HepG2 (cell line): ENCODE data around the gene FAAP100. TPM values are rescaled to one million over a fixed set of nuclear protein-coding genes. Genes with fewer than 3 reads are reported as not detected.

Experiments
- ATAC-seq: fragments of 200-7000 bp; cut with Tn5 transposase; 3 replicates; pipeline ENCODE4 v1.9.1; 2020; ENCODE audit warnings: mild to moderate bottlenecking, moderate library complexity
- BruUV-seq: library from RNA; stranded (reverse); fragments of 400-500 nt; replicated peaks from 2 replicates; lab custom pipeline; 2021; lab: Mats Ljungman, UMichigan
- CTCF ChIA-PET: fragments of 300-600 bp; formaldehyde crosslinking; extraction: SDS; loops from one replicate; lab custom pipeline; 2021; ENCODE audit warnings: low total read pairs, inconsistent platforms, low intra/inter-chr PET ratio; lab: Yijun Ruan, JAX
- POLR2A ChIA-PET: fragments of 350-600 bp; sonication (Branson Sonifier 250); formaldehyde crosslinking; loops from one replicate; lab custom pipeline; 2020; ENCODE audit warnings: antibody characterized with exemption, inconsistent platforms; lab: Yijun Ruan, JAX
- DNase-seq: peaks from one replicate; pipeline ENCODE4 v3.0.0-alpha.2; 2015; ENCODE audit warnings: low spot score
- FAIRE-seq: peaks from 3 replicates; lab custom pipeline; 2011; peaks lifted over from hg19 to GRCh38; lab: Jason Lieb, UNC
- H2AFZ ChIP-seq: one replicate; pipeline ENCODE4 v1.6.1; 2011; ENCODE audit warnings: low read length, inconsistent platforms
- H3K27ac ChIP-seq: fragments of 300-600 bp; 3 replicates; pipeline ENCODE4 v1.8.0; 2011; ENCODE audit warnings: mixed run types, mild to moderate bottlenecking, mixed read lengths, low read length, inconsistent platforms; ENCODE audit not compliant: insufficient read depth; ENCODE audit errors: extremely low read length
- H3K27me3 ChIP-seq, 2 experiments: fragments of 200-600 bp in 1 of 2; 2 replicates in 1 of 2; 3 replicates in 1 of 2; pipeline versions ENCODE4 v1.6.0 to v1.8.0; 2011; ENCODE audit warnings: low read length in 2 of 2, mild to moderate bottlenecking in 2 of 2, moderate library complexity in 2 of 2, inconsistent platforms in 1 of 2; ENCODE audit not compliant: insufficient read depth in 2 of 2, control insufficient read depth in 1 of 2
- H3K36me3 ChIP-seq, 2 experiments: fragments of 200-600 bp in 1 of 2; replicated peaks in 1 of 2; 2 replicates in 1 of 2; 3 replicates in 1 of 2; pipeline versions ENCODE4 v1.5.1 to v1.8.0; 2011; ENCODE audit warnings: low read length in 2 of 2, inconsistent platforms in 1 of 2; ENCODE audit not compliant: insufficient read depth in 2 of 2, control insufficient read depth in 1 of 2
- H3K4me1 ChIP-seq: 2 replicates; pipeline ENCODE4 v1.5.1; 2012; ENCODE audit warnings: low read length, inconsistent platforms; ENCODE audit not compliant: insufficient read depth
- H3K4me2 ChIP-seq: 2 replicates; pipeline ENCODE4 v1.6.0; 2011; ENCODE audit warnings: low read depth, low read length, inconsistent platforms
- H3K4me3 ChIP-seq, 3 experiments: fragments of 200-600 bp in 1 of 3; sonication (generic), shearing (Covaris generic) in 1 of 3; replicated peaks in 1 of 3; 2 replicates each; pipeline ENCODE4 v1.5.1; 2011 to 2016; ENCODE audit warnings: low read length in 3 of 3, inconsistent platforms in 2 of 3, low read depth in 2 of 3, mild to moderate bottlenecking in 2 of 3, control low read depth in 1 of 3, mixed read lengths in 1 of 3; ENCODE audit not compliant: insufficient read depth in 1 of 3
- H3K79me2 ChIP-seq: one replicate; pipeline ENCODE4 v1.6.1; 2011; ENCODE audit warnings: low read length, inconsistent platforms; ENCODE audit not compliant: insufficient read depth
- H3K9ac ChIP-seq: 2 replicates; pipeline ENCODE4 v1.6.0; 2011; ENCODE audit warnings: mild to moderate bottlenecking, low read depth, low read length, inconsistent platforms; ENCODE audit not compliant: insufficient read depth
- H3K9me3 ChIP-seq: 2 replicates; pipeline ENCODE4 v1.5.1; 2012; ENCODE audit warnings: mild to moderate bottlenecking, low read length
- H4K20me1 ChIP-seq: 2 replicates; pipeline ENCODE4 v1.6.0; 2011; ENCODE audit warnings: inconsistent platforms, mild to moderate bottlenecking, low read length, moderate library complexity; ENCODE audit not compliant: insufficient read depth
- CEBPB ChIP-seq: IDR thresholded peaks from 2 replicates; pipeline ENCODE4 v1.6.1; 2011; ENCODE audit warnings: low read depth, low read length, improper control_type of control experiment, borderline replicate concordance
- MYC ChIP-seq: sonication (generic); formaldehyde crosslinking; IDR thresholded peaks from 2 replicates; pipeline ENCODE4 v1.9.0; 2021; ENCODE audit warnings: missing genetic modification reagents, borderline replicate concordance
- NFYB ChIP-seq: sonication (generic); formaldehyde crosslinking; IDR thresholded peaks from 2 replicates; pipeline ENCODE4 v1.4.0; 2020; ENCODE audit warnings: missing genetic modification reagents
- PHF20 ChIP-seq: sonication (generic); formaldehyde crosslinking; IDR thresholded peaks from 2 replicates; pipeline ENCODE4 v1.5.0; 2020; ENCODE audit warnings: mild to moderate bottlenecking, missing genetic modification reagents
- PRPF4 ChIP-seq: fragments of 200-400 bp; formaldehyde crosslinking; IDR thresholded peaks from 2 replicates; pipeline ENCODE4 v1.6.1; 2016; ENCODE audit warnings: low read length, low read depth; ENCODE audit not compliant: poor library complexity, severe bottlenecking
- THYN1 ChIP-seq: sonication (generic); formaldehyde crosslinking; IDR thresholded peaks from 2 replicates; pipeline ENCODE4 v1.8.1; 2023; ENCODE audit warnings: low read depth, mild to moderate bottlenecking, moderate library complexity, missing genetic modification reagents, borderline replicate concordance
- WGBS: methylation state at CpG from one replicate; pipeline ENCODE4 v1.1.6; 2017; ENCODE audit warnings: low lambda C conversion rate; 5-methylcytosine and 5-hydroxymethylcytosine counted together
- in situ Hi-C: cut with HindIII; loops from 2 replicates; pipeline ENCODE4 v1.10.0; 2017; ENCODE audit warnings: low pct_unique_long_range_greater_than_20kb; ENCODE audit not compliant: extremely low pct_ligation_motif_present
- intact Hi-C: fragments of 100-400 bp; cut with micrococcal nuclease; formaldehyde crosslinking; loops from one replicate; pipeline ENCODE4 v1.10.0; 2022; ENCODE audit not compliant: unreplicated experiment
- polyA plus RNA-seq, 8 experiments: library from polyadenylated mRNA; depleted of rRNA in 3 of 8; stranded (reverse) in 7 of 8; unstranded in 1 of 8; fragments of >200 nt; fragmentation: Illumina TruSeq in 4 of 8; extraction: Trizol in 4 of 8; gene quantifications; 2 replicates each; pipeline versions ENCODE4 v1.2.1 to v1.2.3, GENCODE V29; 2011 to 2016; ENCODE audit warnings: low read depth in 4 of 8, missing spikeins in 1 of 8, mixed read lengths in 1 of 8; ENCODE audit not compliant: insufficient read depth in 1 of 8
- total RNA-seq, 5 experiments: library from RNA; depleted of rRNA; stranded (reverse); fragments of >200 nt; fragmentation: Illumina TruSeq; extraction: Trizol; gene quantifications; 2 replicates each; pipeline ENCODE4 v1.2.3, GENCODE V29; 2016; ENCODE audit warnings: low read depth in 1 of 5
- TF ChIP-seq, protein P1 (sequence below): sonication (generic); formaldehyde crosslinking; IDR thresholded peaks from 2 replicates; pipeline ENCODE4 v1.4.0; 2020; ENCODE audit warnings: missing genetic modification reagents
- TF ChIP-seq, protein P2 (sequence below): sonication (generic); formaldehyde crosslinking; IDR thresholded peaks from 2 replicates; pipeline ENCODE4 v1.9.0; 2021; ENCODE audit warnings: missing genetic modification reagents, borderline replicate concordance
- TF ChIP-seq, protein P3 (sequence below): fragments of 450-650 bp; IDR thresholded peaks from 2 replicates; pipeline ENCODE4 v1.6.1; 2017

The FAAP100 gene
- total and polyA plus RNA-seq, 2 of the 13 experiments (the other 11 are each of a cell fraction or from before 2014, with no cell fraction given), result 7.6 to 20.8 TPM

DNA sequence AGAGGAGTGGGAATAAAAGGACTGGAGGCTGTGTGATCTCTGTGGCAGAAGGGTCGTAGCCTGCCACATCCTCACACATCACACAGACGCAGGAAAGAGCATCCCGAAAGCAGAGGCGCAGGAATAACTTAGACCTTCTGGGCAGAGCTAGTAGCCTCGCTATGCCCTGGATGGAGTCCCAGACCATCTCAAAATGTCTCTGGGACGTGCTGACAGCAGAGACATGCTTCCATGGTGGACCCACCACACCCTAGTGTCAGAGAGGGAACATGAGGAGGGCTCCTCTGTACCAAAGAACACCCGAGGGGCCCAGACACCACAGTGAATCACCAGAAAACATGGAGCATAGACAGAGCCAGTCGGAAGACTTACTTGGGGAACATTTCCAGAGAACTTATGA lies 29.6 kb upstream of the FAAP100 start:
- Histone ChIP-seq H2AFZ (no peak overlapping the region), H3K36me3 (peaks cover 33 to 61% of the 10 kb centered on the region in 2 experiments), H3K27ac (no peak overlapping the region), H3K9ac (no peak overlapping the region), H3K4me2 (no peak overlapping the region), H3K27me3 (no peaks in the 10 kb centered on the region), H3K79me2 (no peaks in the 10 kb centered on the region), H3K4me1 (peaks cover 36% of the 10 kb centered on the region), H3K4me3 (no peak overlapping the region), H3K9me3 (no peaks in the 10 kb centered on the region), H4K20me1 (peaks cover 5% of the 10 kb centered on the region; the same call in 1 of the 2 replicates)
- no TSS peak for BruUV-seq
- FAIRE-seq (no peak), ATAC-seq (no peak), DNase-seq (no peak)
- no peak for TF ChIP-seq THYN1 (CRISPR knock-in tag)
- TF ChIP-seq, protein P1, sequence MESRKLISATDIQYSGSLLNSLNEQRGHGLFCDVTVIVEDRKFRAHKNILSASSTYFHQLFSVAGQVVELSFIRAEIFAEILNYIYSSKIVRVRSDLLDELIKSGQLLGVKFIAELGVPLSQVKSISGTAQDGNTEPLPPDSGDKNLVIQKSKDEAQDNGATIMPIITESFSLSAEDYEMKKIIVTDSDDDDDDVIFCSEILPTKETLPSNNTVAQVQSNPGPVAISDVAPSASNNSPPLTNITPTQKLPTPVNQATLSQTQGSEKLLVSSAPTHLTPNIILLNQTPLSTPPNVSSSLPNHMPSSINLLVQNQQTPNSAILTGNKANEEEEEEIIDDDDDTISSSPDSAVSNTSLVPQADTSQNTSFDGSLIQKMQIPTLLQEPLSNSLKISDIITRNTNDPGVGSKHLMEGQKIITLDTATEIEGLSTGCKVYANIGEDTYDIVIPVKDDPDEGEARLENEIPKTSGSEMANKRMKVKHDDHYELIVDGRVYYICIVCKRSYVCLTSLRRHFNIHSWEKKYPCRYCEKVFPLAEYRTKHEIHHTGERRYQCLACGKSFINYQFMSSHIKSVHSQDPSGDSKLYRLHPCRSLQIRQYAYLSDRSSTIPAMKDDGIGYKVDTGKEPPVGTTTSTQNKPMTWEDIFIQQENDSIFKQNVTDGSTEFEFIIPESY, result no peak
- CTCF ChIA-PET, result no interaction called here
- POLR2A ChIA-PET, result no interaction called here
- in situ Hi-C loops (no loop called here), intact Hi-C loops (no loop called here)
- WGBS, result 100% methylated on average over 8 of the region's 8 CpGs

DNA sequence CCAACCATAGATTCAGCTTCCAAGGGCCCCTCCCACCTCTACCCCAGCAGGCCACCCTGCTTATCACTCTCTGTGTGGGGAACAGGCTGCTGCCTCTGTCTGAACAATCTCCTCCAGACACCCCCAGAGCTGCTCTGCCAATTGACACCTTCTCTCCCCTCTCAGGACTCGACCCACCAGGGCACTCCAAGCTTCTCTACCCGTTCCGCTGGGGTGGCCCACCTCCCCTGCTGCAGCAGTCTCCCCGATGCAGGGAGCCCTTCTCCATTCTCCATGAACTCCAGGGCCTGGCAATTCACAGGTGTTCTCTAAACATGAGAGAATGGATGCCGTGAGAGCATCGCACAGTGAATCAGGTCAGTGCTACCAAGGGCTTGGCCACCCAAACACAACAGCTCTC lies 28.3 kb upstream of the FAAP100 start:
- ATAC-seq, result no peak
- peaks cover 5% of the 10 kb centered on the region; the same call in 1 of the 2 replicates for H4K20me1 ChIP-seq
- intact Hi-C loops, result no loop called here
- BruUV-seq, result no TSS peak
- CTCF ChIA-PET, result no interaction called here
- no peak overlapping the region for H2AFZ ChIP-seq
- H3K9me3 ChIP-seq, result no peaks in the 10 kb centered on the region
- H3K27ac ChIP-seq, result no peak overlapping the region
- no peak overlapping the region for H3K9ac ChIP-seq
- FAIRE-seq, result no peak
- peaks cover 48% of the 10 kb centered on the region for H3K4me1 ChIP-seq
- in situ Hi-C loops, result no loop called here
- H3K36me3 ChIP-seq, result peaks cover 22 to 54% of the 10 kb centered on the region in 2 experiments
- WGBS, result 100% methylated on average over 6 of the region's 6 CpGs
- DNase-seq, result no peak
- H3K27me3 ChIP-seq, result no peaks in the 10 kb centered on the region
- H3K79me2 ChIP-seq, result peaks cover 6% of the 10 kb centered on the region
- no peak overlapping the region for H3K4me3 ChIP-seq
- no peak overlapping the region for H3K4me2 ChIP-seq
- POLR2A ChIA-PET, result interaction anchor here (0.9 kb wide), 1 partner anchor 28 kb away, joined by 3 read pairs; no protein-coding TSS in a partner anchor
- TF ChIP-seq, protein P2, sequence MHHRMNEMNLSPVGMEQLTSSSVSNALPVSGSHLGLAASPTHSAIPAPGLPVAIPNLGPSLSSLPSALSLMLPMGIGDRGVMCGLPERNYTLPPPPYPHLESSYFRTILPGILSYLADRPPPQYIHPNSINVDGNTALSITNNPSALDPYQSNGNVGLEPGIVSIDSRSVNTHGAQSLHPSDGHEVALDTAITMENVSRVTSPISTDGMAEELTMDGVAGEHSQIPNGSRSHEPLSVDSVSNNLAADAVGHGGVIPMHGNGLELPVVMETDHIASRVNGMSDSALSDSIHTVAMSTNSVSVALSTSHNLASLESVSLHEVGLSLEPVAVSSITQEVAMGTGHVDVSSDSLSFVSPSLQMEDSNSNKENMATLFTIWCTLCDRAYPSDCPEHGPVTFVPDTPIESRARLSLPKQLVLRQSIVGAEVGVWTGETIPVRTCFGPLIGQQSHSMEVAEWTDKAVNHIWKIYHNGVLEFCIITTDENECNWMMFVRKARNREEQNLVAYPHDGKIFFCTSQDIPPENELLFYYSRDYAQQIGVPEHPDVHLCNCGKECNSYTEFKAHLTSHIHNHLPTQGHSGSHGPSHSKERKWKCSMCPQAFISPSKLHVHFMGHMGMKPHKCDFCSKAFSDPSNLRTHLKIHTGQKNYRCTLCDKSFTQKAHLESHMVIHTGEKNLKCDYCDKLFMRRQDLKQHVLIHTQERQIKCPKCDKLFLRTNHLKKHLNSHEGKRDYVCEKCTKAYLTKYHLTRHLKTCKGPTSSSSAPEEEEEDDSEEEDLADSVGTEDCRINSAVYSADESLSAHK (CRISPR knock-in tag), result no peak
- TF ChIP-seq CEBPB (no peak), MYC (0 out of 2 replicates have a peak, but pooled peaks have one; percentile 18), NFYB (CRISPR knock-in tag) (no peak), PRPF4 (no peak), PHF20 (CRISPR knock-in tag) (no peak)
- TF ChIP-seq, protein P3, sequence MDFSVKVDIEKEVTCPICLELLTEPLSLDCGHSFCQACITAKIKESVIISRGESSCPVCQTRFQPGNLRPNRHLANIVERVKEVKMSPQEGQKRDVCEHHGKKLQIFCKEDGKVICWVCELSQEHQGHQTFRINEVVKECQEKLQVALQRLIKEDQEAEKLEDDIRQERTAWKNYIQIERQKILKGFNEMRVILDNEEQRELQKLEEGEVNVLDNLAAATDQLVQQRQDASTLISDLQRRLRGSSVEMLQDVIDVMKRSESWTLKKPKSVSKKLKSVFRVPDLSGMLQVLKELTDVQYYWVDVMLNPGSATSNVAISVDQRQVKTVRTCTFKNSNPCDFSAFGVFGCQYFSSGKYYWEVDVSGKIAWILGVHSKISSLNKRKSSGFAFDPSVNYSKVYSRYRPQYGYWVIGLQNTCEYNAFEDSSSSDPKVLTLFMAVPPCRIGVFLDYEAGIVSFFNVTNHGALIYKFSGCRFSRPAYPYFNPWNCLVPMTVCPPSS, result no peak
